Amygdala (tissue), 56 donors: Measurements from ENCODE around the gene ZNF436.

Source experiments
- DNase-seq, 56 donors: peaks; one replicate each; lab custom pipeline; 2025; lab: John Stamatoyannopoulos, UW

Gene ZNF436

GRCh38 chr1:23369335-23370013 lies at the start of gene ZNF436:
Gene ZNF436, minus strand, starts transcription at chr1:23369836. Its CDS starts 1,831 bp downstream, at chr1:23368005.
- peak in 50 of 56 donors; percentile 16 to 84 (median 60) for DNase-seq

GRCh38 chr1:23419180-23419579 lies 49.5 kb upstream of the ZNF436 start:
- DNase-seq, result no peak

GRCh38 chr1:23417570-23417969 lies 47.9 kb upstream of the ZNF436 start:
- peak in 1 of 56 donors; percentile 34 for DNase-seq

GRCh38 chr1:23416964-23417363 lies 47.3 kb upstream of the ZNF436 start:
- DNase-seq, result no peak

- DNase-seq, result peak in 1 of 56 donors; percentile 23
These were observed 39.2 kb upstream of the ZNF436 start for GRCh38 chr1:23408797-23409290.

- DNase-seq, result no peak
These were observed 37.5 kb upstream of the ZNF436 start for GRCh38 chr1:23407016-23407630.

- DNase-seq, result no peak
These were observed 36.3 kb upstream of the ZNF436 start for GRCh38 chr1:23405946-23406345.

- peak in 55 of 56 donors; percentile 24 to 92 (median 70) for DNase-seq
These were observed 34.3 kb upstream of the ZNF436 start for GRCh38 chr1:23403735-23404486.

- DNase-seq, result no peak
These were observed 33.7 kb upstream of the ZNF436 start for GRCh38 chr1:23403355-23403734.

- DNase-seq, result no peak
These were observed 33.4 kb upstream of the ZNF436 start for GRCh38 chr1:23403038-23403336.

- peak in 3 of 56 donors; percentile 8 to 14 (median 13) for DNase-seq
These were observed 32.8 kb upstream of the ZNF436 start for GRCh38 chr1:23402286-23403037.

GRCh38 chr1:23401313-23401712 lies 31.7 kb upstream of the ZNF436 start:
- DNase-seq, result no peak

GRCh38 chr1:23400324-23401114 lies 30.9 kb upstream of the ZNF436 start:
- no peak for DNase-seq

- DNase-seq, result no peak
These were observed 29.6 kb upstream of the ZNF436 start for GRCh38 chr1:23399229-23399628.

GRCh38 chr1:23397908-23398307 lies 28.3 kb upstream of the ZNF436 start:
- no peak for DNase-seq

- no peak for DNase-seq
These were observed 26.7 kb upstream of the ZNF436 start for GRCh38 chr1:23396380-23396779.

GRCh38 chr1:23395849-23396248 lies 26.2 kb upstream of the ZNF436 start:
- no peak for DNase-seq

- no peak for DNase-seq
These were observed 25.6 kb upstream of the ZNF436 start for GRCh38 chr1:23395154-23395724.

- peak in 11 of 56 donors; percentile 2 to 42 (median 21) for DNase-seq
These were observed 25.0 kb upstream of the ZNF436 start for GRCh38 chr1:23394684-23395083.

- DNase-seq, result no peak
These were observed 24.5 kb upstream of the ZNF436 start for GRCh38 chr1:23394181-23394580.
